Sigmoid colon (tissue), 4 donors: ENCODE measurements around the gene AMN1.

Experiments used
- CTCF ChIP-seq, 4 experiments: fragments of 450-650 bp in 3 of 4; fragments of 200-600 bp in 1 of 4; IDR thresholded peaks; one replicate each; pipeline ENCODE4 v1.5.1; 2016 to 2019; ENCODE audit warnings: antibody characterized with exemption in 4 of 4, mild to moderate bottlenecking in 3 of 4, moderate library complexity in 2 of 4
- EP300 ChIP-seq, 4 donors: sonication (generic); formaldehyde crosslinking; IDR thresholded peaks; one replicate each; pipeline ENCODE4 v1.6.1; 2017; ENCODE audit warnings: antibody characterized with exemption in 4 of 4

DNA sequence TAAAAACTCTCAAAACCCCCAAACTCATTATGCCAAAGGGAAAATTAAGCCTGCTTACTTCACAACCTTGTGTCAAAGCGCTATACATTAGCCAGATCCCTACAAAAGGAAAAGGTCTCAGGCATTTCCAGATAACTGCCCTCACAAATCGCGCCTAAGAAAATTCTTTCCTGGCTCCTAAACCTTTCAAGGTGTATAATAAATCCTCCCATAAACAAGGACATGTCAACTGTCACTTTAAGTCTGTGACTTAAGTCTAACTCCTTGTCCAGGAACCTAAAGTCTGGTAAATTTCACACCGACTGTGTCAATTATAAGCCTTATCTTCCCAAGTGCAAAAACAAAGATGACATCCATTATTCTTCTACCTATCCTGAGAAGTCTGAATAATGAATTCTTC is 73.6 kb downstream of the AMN1 start:
- no peak for TF ChIP-seq CTCF (IDR thresholded peaks at IDR 0.05)
- TF ChIP-seq EP300 (IDR thresholded peaks at IDR 0.05) = no peak
